ENCODE results near the gene LCE3B.
"Not testable (repeated sequence)": the region's sequence is repeated elsewhere in the genome, so short reads cannot be mapped to it uniquely, and the experiment has no call there.

Gene LCE3B

GRCh38 chr1:152613511-152613910 lies at the start of gene LCE3B:
Gene LCE3B (plus strand): TSS chr1:152613811. CDS start chr1:152613811, 0 bp downstream.
- DNase-seq, result no peak

- no peak for DNase-seq
Observed at GRCh38 chr1:152565115-152565514, 48.5 kb upstream of the LCE3B start.

GRCh38 chr1:152565535-152566215 lies 47.9 kb upstream of the LCE3B start:
- no peak for DNase-seq

DNA sequence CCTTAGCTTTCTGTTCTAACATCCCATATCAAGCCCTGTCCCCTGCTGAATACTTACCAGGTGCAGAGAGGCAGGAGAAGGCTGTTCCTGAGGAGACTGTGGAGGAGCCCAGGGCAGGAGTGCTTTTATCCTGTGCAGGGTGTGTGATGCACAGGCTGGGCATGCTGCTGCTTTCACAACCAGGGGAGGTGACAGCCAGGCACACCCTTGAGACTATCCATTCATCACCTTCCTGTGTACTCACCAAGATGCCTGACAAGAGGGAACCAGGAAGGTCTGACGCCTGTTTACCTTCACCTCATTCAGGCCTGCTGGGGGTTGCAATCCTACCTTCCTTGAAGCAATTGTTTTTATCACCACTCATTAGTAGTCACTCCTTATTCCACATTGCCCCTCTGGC lies 46.9 kb upstream of the LCE3B start, which contains the start of gene LCE3E:
TSS of gene LCE3E (minus strand) at position 100 of the 400 bp plus-strand sequence. CDS start 572 bp downstream, outside the sequence.
- DNase-seq, result no peak

DNA sequence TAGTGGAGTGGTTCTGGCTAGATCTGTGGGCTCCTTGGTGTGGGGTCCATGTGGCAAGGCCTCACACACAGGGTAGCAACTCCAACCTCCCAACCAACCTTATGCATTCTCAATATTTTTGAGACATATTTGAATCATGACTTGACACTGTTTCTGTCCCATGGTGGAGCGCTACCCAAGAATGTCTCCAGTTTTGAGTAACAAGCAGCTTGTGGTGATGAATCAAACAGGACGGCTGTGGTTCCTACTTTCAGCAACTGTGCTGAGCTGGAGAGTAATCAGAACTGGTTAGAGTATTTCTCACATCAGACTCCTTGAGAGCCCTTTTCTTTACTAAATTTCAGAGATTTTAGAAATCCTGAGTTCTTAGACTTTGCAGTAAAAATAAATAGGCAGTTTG lies 36.4 kb upstream of the LCE3B start:
- no peak for DNase-seq

- DNase-seq, result not testable (repeated sequence)
Observed at GRCh38 chr1:152579526-152579925, 34.1 kb upstream of the LCE3B start.

DNA sequence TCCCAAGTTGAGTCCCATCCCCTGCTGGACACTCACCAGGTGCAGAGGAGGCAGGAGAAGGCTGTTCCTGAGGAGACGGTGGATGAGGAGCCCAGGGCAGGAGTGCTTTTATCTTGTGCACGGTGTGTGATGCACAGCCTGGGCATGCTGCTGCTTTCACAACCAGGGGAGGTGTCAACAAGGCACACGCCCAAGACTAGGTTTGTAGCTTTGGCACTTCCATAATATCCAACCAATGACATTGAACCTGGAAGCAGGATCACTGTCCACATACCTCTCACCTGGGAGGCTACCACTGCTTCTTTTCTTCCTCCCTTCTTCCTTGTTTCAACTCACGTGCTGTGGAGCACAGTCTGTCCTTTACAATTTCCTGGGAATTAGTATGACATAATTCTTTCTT lies 33.2 kb upstream of the LCE3B start, which contains the start of gene LCE3D:
TSS of gene LCE3D (minus strand) at position 84 of the 400 bp plus-strand sequence. CDS start 580 bp downstream, outside the sequence.
- DNase-seq, result no peak

DNA sequence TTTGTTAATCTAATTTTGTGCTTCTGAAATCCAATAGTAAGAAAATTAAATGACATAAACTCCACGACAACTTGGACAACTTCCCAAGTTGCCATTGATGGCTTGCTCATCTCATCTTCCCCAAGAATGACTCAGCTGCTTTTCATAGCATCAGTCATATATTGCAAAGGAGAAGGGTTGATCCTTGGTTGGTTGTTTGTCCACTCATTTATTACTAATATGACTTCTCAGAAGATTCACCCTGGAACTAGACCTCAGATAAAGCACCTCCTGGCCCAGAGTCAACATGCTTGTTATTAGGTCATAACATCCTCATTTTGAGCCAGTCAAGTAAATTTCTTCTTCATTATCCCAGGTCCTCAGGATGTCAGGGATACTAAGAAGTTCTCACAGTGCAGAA lies 31.0 kb upstream of the LCE3B start:
- DNase-seq, result no peak

DNA sequence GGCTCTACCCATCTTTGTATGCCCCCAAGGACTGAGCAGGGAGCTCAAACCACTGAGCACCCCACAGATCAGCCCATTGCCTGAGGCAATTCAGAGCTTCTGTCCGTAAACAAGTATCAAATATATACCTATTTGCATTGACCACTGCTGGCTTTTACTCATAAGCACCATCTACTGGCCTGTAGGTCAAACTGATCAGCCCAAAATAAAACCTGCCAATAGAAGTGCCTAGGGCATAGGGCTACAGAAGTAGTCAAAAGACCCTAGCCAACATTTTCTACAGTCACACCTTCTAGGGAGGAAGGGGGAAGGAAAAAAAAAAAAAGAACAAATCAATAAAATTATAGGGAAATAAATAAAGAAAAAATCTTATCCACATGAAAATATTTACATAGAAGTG lies 28.0 kb upstream of the LCE3B start:
- no peak for DNase-seq

DNA sequence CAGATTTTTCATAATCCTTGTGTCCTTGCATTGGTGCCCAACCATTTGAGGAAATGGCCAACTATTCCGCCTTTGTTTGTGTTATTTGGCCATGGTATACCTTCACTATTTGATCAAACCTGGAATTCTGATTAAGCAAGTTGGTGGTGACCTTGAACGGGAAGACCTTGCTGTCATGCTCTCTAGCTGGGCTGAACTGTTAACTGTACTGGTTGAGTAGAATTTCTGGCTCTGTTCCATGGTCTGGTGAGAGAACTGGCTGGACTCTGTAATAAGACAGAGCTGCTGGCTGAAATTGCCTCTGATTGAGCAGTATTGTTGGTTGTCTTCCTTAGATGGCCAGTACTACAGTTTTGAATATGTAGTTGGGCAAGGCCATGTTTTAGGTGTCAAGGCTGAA lies 16.6 kb upstream of the LCE3B start:
- DNase-seq, result no peak

- no peak for DNase-seq
Observed at GRCh38 chr1:152599934-152600333, 13.7 kb upstream of the LCE3B start, which contains the start of gene LCE3C. Gene LCE3C (plus strand): TSS chr1:152600234. CDS start chr1:152600732, 498 bp downstream.

GRCh38 chr1:152621993-152622392 lies 8.4 kb downstream of the LCE3B start:
- no peak for DNase-seq

- DNase-seq, result no peak
Observed at GRCh38 chr1:152622803-152623202, 9.2 kb downstream of the LCE3B start, which contains the start of gene LCE3A. Gene LCE3A (minus strand): TSS chr1:152623103. CDS start chr1:152623103, 0 bp downstream.

- no peak for DNase-seq
Observed at GRCh38 chr1:152623203-152623844, 9.7 kb downstream of the LCE3B start.

DNA sequence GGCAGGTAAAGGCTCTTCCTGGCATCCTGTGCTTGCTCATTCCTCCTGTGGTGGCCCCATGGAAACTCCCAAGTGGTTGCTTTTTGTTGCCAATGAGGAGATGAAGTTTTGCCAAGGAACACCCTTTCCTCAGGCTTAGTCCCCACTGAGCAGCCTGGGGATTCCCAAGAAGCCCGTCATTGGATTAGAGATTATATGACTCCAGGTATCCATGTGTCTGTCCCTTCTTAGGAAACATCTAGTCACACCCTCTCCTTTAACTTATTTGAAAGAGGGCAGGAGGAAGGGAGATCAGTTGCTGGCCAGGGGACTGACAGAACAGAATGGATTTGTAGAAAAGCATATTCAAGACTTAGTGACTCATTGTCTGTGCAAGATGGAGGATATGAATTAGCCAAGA lies 13.1 kb downstream of the LCE3B start:
- DNase-seq, result no peak

DNA sequence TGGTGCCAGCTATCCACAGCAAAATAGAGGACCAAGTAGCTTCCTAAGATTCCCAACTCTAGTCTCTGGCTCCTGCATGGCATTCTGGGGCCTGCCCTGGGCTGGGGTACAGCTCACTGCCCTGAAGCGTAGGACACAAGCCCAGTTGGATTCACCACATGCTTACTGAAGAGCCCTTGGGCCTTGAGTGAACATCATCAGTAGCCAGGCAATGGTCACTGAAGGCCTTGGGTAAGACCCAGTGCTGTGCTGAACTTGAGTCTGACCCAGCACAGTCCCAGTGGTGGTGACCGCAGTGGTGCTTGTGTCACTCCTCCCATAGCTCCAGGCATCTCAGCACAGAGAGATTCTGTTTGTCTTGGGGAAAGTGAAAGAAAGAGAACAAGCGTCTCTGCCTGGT lies 17.0 kb downstream of the LCE3B start:
- DNase-seq, result no peak

- DNase-seq, result no peak
Observed at GRCh38 chr1:152640351-152640750, 26.7 kb downstream of the LCE3B start.

GRCh38 chr1:152643945-152644344 lies 30.3 kb downstream of the LCE3B start:
- DNase-seq, result no peak

DNA sequence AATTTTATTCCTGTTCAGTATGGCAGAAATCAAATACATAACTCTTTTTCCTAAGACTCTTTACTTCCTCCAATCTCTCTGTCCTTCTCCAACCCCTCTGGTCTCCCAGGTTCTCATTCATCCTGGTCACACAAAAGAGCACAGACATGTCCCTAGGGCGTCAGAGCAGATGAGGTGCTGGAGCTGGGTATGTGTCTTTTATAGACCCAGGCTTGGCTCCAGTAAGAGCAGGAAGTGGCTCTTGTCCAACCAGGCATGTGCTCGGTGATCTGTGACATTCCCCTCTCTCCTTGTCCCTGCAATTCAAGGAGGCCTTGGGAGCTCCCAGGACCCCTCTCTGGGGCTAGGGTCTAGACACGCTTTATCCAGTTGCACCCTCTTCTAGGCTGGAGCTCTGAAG lies 31.5 kb downstream of the LCE3B start:
- no peak for DNase-seq

- DNase-seq, result no peak
Observed at GRCh38 chr1:152646656-152647055, 33.0 kb downstream of the LCE3B start.

DNA sequence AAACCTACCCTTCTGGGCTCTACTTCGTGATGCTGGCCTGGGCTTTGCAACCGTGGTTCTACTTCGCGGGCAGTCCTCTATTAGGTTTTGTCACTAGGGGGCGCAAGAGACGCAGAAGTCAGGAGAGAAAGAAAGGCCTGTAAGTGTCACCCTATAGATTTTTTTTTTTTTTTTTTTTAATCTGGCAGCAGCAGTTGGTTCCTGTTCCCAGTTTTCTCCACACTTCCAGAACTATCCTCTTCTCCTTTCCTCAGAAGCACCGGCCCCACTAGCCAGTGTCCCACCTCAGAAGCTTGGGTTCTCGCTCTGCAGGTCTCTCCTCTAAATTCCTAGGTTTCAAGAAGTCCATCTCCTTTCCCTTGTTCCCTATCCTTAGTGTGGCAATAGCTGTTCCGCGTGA lies 40.5 kb downstream of the LCE3B start:
- peak; percentile 35 to 36 for DNase-seq

- no peak for DNase-seq
Observed at GRCh38 chr1:152656459-152656858, 42.8 kb downstream of the LCE3B start.

DNA sequence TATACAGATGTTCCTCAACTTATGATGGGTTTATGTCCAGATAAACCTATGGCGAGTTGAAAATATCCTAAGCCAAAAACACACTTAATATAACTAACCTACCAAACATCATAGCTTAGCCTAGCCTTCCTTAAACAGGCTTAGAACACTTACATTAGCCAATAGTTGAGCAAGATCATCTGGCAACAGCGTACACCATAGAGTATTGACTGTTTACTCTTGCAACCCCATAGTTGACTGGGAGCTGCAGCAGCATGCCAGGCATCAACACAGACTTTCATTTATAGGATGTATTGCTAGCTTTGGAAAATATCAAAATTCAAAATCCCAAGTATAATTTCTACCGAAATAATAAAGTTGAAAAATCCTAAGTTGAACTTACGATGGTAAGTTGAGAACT lies 44.1 kb downstream of the LCE3B start:
- no peak for DNase-seq

- DNase-seq, result no peak
Observed at GRCh38 chr1:152658649-152659048, 45.0 kb downstream of the LCE3B start.
